CD4-positive, alpha-beta T cell (primary cell): Measurements from ENCODE around the gene TMTC3. TPM values are rescaled to one million over a fixed set of nuclear protein-coding genes. Genes with fewer than 3 reads are reported as not detected.

Source experiments
- ATAC-seq: fragments of 200-7000 bp; cut with Tn5 transposase; one replicate; pipeline ENCODE4 v1.10.0; 2022; ENCODE audit warnings: mild to moderate bottlenecking; ENCODE audit not compliant: poor library complexity
- CTCF ChIA-PET: fragments of 350-600 bp; sonication (Branson Sonifier 250); formaldehyde crosslinking; loops from one replicate; lab custom pipeline; 2021; ENCODE audit warnings: antibody characterized with exemption, inconsistent platforms; lab: Charles Lee
- POLR2A ChIA-PET: fragments of 350-600 bp; sonication (Branson Sonifier 250); formaldehyde crosslinking; loops from one replicate; lab custom pipeline; 2021; ENCODE audit warnings: antibody characterized with exemption, inconsistent platforms; lab: Charles Lee
- DNase-seq, 14 experiments: peaks; one replicate each; pipeline ENCODE4 v3.0.0-alpha.2; 2013 to 2020; ENCODE audit warnings: mixed read lengths in 2 of 14
- H3K27ac ChIP-seq, 2 donors: one replicate each; pipeline versions ENCODE4 v1.5.1 to v1.7.0; 2013; ENCODE audit warnings: low read length in 2 of 2, low read depth in 1 of 2, mild to moderate bottlenecking in 1 of 2
- H3K27me3 ChIP-seq, 2 experiments: 1 replicate in 1 of 2; 2 replicates in 1 of 2; pipeline versions ENCODE4 v1.6.1 to v1.7.0; 2013; ENCODE audit warnings: low read length in 2 of 2, control low read depth in 1 of 2, mild to moderate bottlenecking in 1 of 2, moderate library complexity in 1 of 2; ENCODE audit not compliant: insufficient read depth in 2 of 2, control insufficient read depth in 1 of 2
- H3K36me3 ChIP-seq: one replicate; pipeline ENCODE4 v1.6.1; 2013; ENCODE audit warnings: low read length, control low read depth; ENCODE audit not compliant: insufficient read depth
- H3K4me1 ChIP-seq: one replicate; pipeline ENCODE4 v1.6.1; 2013; ENCODE audit warnings: low read length, control low read depth; ENCODE audit not compliant: insufficient read depth
- H3K4me3 ChIP-seq: one replicate; pipeline ENCODE4 v1.5.1; 2013; ENCODE audit warnings: mild to moderate bottlenecking, low read length, moderate library complexity
- H3K9me3 ChIP-seq, 2 experiments: 1 replicate in 1 of 2; 2 replicates in 1 of 2; pipeline versions ENCODE4 v1.6.1 to v1.7.0; 2013; ENCODE audit warnings: low read length in 2 of 2, mild to moderate bottlenecking in 2 of 2, control low read depth in 1 of 2, moderate library complexity in 1 of 2; ENCODE audit not compliant: control insufficient read depth in 1 of 2, insufficient read depth in 1 of 2
- H3K27ac Mint-ChIP-seq: one replicate; pipeline ENCODE4 v1.8.0; 2020; ENCODE audit warnings: mixed read lengths
- H3K27me3 Mint-ChIP-seq: one replicate; pipeline ENCODE4 v1.8.0; 2021; ENCODE audit warnings: mixed read lengths
- H3K36me3 Mint-ChIP-seq: one replicate; pipeline ENCODE4 v1.8.0; 2021; ENCODE audit warnings: low read depth, mixed read lengths
- H3K4me1 Mint-ChIP-seq: one replicate; pipeline ENCODE4 v1.8.0; 2021; ENCODE audit warnings: low read depth, mixed read lengths
- H3K4me3 Mint-ChIP-seq: one replicate; pipeline ENCODE4 v1.8.0; 2020; ENCODE audit warnings: mild to moderate bottlenecking, mixed read lengths
- H3K9me3 Mint-ChIP-seq: one replicate; pipeline ENCODE4 v1.8.0; 2020; ENCODE audit warnings: mixed read lengths
- intact Hi-C, 2 experiments: fragments of 100-400 bp; cut with DNase I in 1 of 2; cut with micrococcal nuclease in 1 of 2; formaldehyde crosslinking; loops; one replicate each; pipeline versions ENCODE4 v1.15.1 to v1.9.0; 2023 to 2025; cut with DNase I, micrococcal nuclease
- total RNA-seq, 174 experiments: library from RNA in 2 of 174; stranded (reverse) in 2 of 174; gene quantifications; one replicate each; pipeline ENCODE4 v1.2.3 and lab custom pipeline; 2021 to 2026
- TF ChIP-seq, protein P1 (sequence below): fragments of 200-600 bp; IDR thresholded peaks from one replicate; pipeline ENCODE4 v1.8.0; 2022; ENCODE audit warnings: antibody characterized with exemption, mild to moderate bottlenecking

TMTC3 gene
- total RNA-seq, 2 experiments from 2014 or later, result 5.1 to 6.1 TPM

DNA sequence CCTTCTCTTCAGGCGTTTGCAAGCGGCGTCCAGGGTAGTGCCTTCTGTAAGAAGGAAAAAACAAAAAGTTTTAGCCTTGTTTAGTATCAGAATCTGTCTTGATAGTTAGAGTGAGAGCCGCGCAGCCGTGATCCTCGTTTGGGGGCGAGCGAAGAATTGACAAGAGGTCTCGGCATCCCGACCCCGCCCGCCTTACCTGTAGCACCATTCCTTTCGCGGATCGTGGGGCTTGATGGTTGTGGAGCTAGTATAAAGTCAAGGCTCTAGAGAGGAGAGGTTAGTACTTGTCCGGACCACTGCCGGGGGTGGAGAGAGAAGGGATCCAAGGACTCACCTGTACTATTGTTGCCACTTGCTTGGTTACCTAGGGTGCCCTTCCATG lies 494 bp downstream of the TMTC3 start:
- H3K27me3 ChIP-seq, result no peaks in the 10 kb centered on the region
- intact Hi-C loops, result loop anchor here (2.0 to 10.0 kb wide), 3 partner anchors 108 to 1382 kb away; partner anchors contain the start of genes GALNT4 (in 2 of the 2), POC1B (in 2 of the 2) and DUSP6 (in 1 of the 2)
- Mint-ChIP-seq H3K36me3 (peaks cover 34% of the 10 kb centered on the region), H3K9me3 (no peaks in the 10 kb centered on the region), H3K4me3 (peak overlapping the region; percentile 98), H3K27me3 (no peaks in the 10 kb centered on the region), H3K4me1 (peaks cover 65% of the 10 kb centered on the region), H3K27ac (peak overlapping the region; percentile 92)
- H3K4me3 ChIP-seq, result peak overlapping the region; percentile 83
- CTCF ChIA-PET, result no interaction called here
- H3K4me1 ChIP-seq, result peaks cover 12% of the 10 kb centered on the region
- H3K9me3 ChIP-seq, result no peaks in the 10 kb centered on the region
- DNase-seq (peak in 9 of 14 experiments; percentile 1 to 39 (median 6)), ATAC-seq (peak; percentile 0)
- TF ChIP-seq, protein P1, sequence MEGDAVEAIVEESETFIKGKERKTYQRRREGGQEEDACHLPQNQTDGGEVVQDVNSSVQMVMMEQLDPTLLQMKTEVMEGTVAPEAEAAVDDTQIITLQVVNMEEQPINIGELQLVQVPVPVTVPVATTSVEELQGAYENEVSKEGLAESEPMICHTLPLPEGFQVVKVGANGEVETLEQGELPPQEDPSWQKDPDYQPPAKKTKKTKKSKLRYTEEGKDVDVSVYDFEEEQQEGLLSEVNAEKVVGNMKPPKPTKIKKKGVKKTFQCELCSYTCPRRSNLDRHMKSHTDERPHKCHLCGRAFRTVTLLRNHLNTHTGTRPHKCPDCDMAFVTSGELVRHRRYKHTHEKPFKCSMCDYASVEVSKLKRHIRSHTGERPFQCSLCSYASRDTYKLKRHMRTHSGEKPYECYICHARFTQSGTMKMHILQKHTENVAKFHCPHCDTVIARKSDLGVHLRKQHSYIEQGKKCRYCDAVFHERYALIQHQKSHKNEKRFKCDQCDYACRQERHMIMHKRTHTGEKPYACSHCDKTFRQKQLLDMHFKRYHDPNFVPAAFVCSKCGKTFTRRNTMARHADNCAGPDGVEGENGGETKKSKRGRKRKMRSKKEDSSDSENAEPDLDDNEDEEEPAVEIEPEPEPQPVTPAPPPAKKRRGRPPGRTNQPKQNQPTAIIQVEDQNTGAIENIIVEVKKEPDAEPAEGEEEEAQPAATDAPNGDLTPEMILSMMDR, result no peak
- H3K36me3 ChIP-seq, result peaks cover 8% of the 10 kb centered on the region
- peak overlapping the region; percentile 49 to 82 for H3K27ac ChIP-seq
- POLR2A ChIA-PET, result interaction anchor here (1.0 to 1.7 kb wide), 8 partner anchors 10 to 1567 kb away, joined by 3 to 16 read pairs (median 4); a partner anchor contains a TSS

DNA sequence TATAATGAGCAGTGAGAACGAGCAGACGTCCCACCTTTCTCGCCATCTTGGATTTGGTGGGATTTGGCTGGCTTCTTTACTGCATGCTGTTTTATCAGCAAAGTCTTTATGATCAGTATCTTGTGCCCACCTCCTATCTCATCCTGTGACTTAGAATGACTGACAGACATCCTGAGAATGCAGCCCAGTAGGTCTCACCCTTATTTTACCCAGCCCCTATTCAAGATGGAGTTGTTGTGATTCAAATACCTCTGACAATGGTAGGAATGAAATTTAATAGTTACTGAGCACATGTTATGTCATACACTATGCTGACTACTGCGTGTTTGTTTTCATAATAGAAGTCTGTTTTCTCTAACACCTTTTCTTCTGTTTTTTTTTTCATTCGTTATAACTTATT lies 1.9 kb downstream of the TMTC3 start:
- Histone ChIP-seq H3K4me3 (no peak overlapping the region), H3K9me3 (no peaks in the 10 kb centered on the region), H3K27ac (no peak overlapping the region), H3K27me3 (no peaks in the 10 kb centered on the region), H3K36me3 (peaks cover 3% of the 10 kb centered on the region), H3K4me1 (peaks cover 12% of the 10 kb centered on the region)
- intact Hi-C loops, result loop anchor here (5.0 to 10.0 kb wide), 2 partner anchors 1208 to 1381 kb away; partner anchors contain the start of genes GALNT4 (in 2 of the 2), POC1B (in 2 of the 2) and DUSP6 (in 1 of the 2)
- no peak for DNase-seq
- ChIA-PET CTCF (no interaction called here), POLR2A (no interaction called here)
- H3K4me3 Mint-ChIP-seq, result peak overlapping the region; percentile 65
- peaks cover 68% of the 10 kb centered on the region for H3K4me1 Mint-ChIP-seq
- H3K9me3 Mint-ChIP-seq, result no peaks in the 10 kb centered on the region
- ATAC-seq, result no peak
- H3K27me3 Mint-ChIP-seq, result no peaks in the 10 kb centered on the region
- peaks cover 23% of the 10 kb centered on the region for H3K36me3 Mint-ChIP-seq
- TF ChIP-seq, protein P1, result no peak
- no peak overlapping the region for H3K27ac Mint-ChIP-seq

DNA sequence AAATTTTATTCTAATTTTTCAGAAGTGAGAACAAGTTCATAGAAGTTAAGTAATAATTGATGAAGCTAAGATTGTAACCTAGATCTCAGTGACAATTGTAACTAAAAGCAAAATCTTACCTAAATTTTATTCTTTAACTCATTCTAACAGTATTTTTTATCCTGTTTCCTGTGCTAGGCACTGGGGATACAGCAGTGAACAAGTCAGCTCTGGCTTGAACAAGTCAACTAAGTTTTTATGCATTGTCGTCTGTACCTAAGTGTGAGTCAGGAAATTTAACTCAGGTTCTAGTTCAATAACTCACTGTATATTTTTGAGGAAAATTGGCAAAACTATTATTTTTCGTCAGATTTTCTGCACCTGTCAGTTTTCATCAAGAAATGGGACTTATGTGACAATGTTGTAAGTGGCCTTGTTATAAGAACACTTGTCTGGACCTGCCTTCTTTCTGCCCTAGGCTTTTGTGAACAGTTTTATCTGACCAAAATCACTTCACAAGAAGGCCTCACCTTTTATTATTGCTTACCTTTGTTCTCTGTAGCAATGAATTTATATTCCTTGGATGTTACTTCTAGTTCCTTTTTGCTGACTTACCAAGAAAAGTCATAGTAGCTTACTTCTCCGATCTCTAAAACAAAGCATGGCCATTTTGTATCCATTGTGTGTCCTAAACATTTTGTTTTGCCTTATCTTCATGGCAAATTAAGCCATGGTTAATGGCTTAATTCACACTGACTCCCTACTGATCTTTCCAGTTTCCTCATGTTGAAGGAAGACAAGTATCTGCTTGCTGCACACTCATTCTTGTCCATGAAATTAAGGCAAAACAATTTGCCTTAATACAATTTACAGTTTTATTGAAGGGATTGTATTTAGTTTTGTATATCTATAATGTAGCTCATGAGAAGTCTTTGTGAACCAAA lies 2.7 kb downstream of the TMTC3 start:
- peaks cover 25% of the 10 kb centered on the region for H3K36me3 Mint-ChIP-seq
- Histone ChIP-seq H3K36me3 (peaks cover 3% of the 10 kb centered on the region), H3K27me3 (no peaks in the 10 kb centered on the region), H3K27ac (no peak overlapping the region), H3K9me3 (no peaks in the 10 kb centered on the region), H3K4me3 (no peak overlapping the region), H3K4me1 (peaks cover 12% of the 10 kb centered on the region)
- no peaks in the 10 kb centered on the region for H3K27me3 Mint-ChIP-seq
- no peak overlapping the region for H3K27ac Mint-ChIP-seq
- H3K9me3 Mint-ChIP-seq, result no peaks in the 10 kb centered on the region
- peak overlapping the region; percentile 65 for H3K4me3 Mint-ChIP-seq
- POLR2A ChIA-PET, result no interaction called here
- ATAC-seq, result no peak
- CTCF ChIA-PET, result no interaction called here
- TF ChIP-seq, protein P1, result no peak
- DNase-seq, result no peak
- intact Hi-C loops, result loop anchor here (5.0 to 10.0 kb wide), 2 partner anchors 1207 to 1380 kb away; partner anchors contain the start of genes GALNT4 (in 2 of the 2), POC1B (in 2 of the 2) and DUSP6 (in 1 of the 2)
- peaks cover 70% of the 10 kb centered on the region for H3K4me1 Mint-ChIP-seq
